ENCODE results near the gene ERGIC3.

GRCh38 chr20:35544436-35544835, 2.6 kb downstream of the ERGIC3 start:
- TF ChIP-seq CTCF (IDR thresholded peaks at IDR 0.05) (no peak), POLR2A (IDR thresholded peaks at IDR 0.05) (no peak)
